Lower lobe of right lung (tissue), 2 donors: Measurements from ENCODE around the gene VSNL1. TPM values are rescaled to one million over a fixed set of nuclear protein-coding genes. Genes with fewer than 3 reads are reported as not detected.

Experiments used
- ATAC-seq, 2 donors: fragments of 200-7000 bp; cut with Tn5 transposase; one replicate each; pipeline ENCODE4 v1.9.1; 2020 to 2022; ENCODE audit warnings: mild to moderate bottlenecking in 2 of 2, moderate library complexity in 2 of 2
- DNase-seq: peaks from one replicate; pipeline ENCODE4 v3.0.0-alpha.2; 2020
- H3K27ac ChIP-seq: fragments of 200-600 bp; one replicate; pipeline ENCODE4 v1.8.0; 2022
- H3K27me3 ChIP-seq: fragments of 200-600 bp; one replicate; pipeline ENCODE4 v1.8.0; 2022; ENCODE audit warnings: low read depth
- H3K36me3 ChIP-seq: fragments of 200-600 bp; one replicate; pipeline ENCODE4 v1.8.0; 2022; ENCODE audit warnings: mild to moderate bottlenecking
- H3K4me1 ChIP-seq: fragments of 200-600 bp; one replicate; pipeline ENCODE4 v1.8.0; 2022
- H3K4me3 ChIP-seq: fragments of 200-600 bp; one replicate; pipeline ENCODE4 v1.8.0; 2022; ENCODE audit warnings: mild to moderate bottlenecking
- H3K9me3 ChIP-seq: fragments of 200-600 bp; one replicate; pipeline ENCODE4 v1.8.0; 2022
- intact Hi-C: fragments of 100-400 bp; cut with DNase I; formaldehyde crosslinking; loops from one replicate; pipeline ENCODE4 v1.11.0; 2022
- total RNA-seq: library from RNA; stranded (reverse); fragmentation: NEBNext Ultra II Directional; extraction: Animal tissue kit (Norgen Biotek cat#: 25700); gene quantifications from one replicate; pipeline ENCODE4 v1.2.1, GENCODE V29; 2021
- TF ChIP-seq, protein P1 (sequence below): fragments of 200-600 bp; IDR thresholded peaks from one replicate; pipeline ENCODE4 v1.8.0; 2022; ENCODE audit warnings: antibody characterized with exemption, mild to moderate bottlenecking
- donor health status: DM: no; HTN: yes; CAD: no; lungs with severe emphysema.

VSNL1 gene
- total RNA-seq, 1 donor from 2014 or later = 1.6 TPM

DNA sequence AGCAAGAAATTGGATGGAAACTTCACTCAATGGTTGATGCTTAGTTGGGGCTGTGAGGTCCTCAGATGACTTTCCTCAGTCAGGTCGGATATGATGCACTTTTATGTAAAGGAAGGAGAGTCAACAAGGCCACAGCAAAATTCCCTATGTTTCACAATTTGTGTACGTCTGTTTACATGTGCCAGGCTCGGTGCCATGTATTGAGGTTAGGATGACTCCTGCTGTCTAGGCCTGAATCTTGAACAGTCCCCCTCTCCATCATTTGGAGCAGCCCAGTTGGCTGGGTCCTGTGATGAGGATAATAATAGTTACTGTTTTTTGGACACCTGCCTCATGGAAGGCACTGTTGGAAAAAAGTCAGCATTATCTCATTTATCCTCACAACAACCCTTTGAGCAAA lies 43.1 kb downstream of the VSNL1 start:
- DNase-seq = no peak
- TF ChIP-seq, protein P1, sequence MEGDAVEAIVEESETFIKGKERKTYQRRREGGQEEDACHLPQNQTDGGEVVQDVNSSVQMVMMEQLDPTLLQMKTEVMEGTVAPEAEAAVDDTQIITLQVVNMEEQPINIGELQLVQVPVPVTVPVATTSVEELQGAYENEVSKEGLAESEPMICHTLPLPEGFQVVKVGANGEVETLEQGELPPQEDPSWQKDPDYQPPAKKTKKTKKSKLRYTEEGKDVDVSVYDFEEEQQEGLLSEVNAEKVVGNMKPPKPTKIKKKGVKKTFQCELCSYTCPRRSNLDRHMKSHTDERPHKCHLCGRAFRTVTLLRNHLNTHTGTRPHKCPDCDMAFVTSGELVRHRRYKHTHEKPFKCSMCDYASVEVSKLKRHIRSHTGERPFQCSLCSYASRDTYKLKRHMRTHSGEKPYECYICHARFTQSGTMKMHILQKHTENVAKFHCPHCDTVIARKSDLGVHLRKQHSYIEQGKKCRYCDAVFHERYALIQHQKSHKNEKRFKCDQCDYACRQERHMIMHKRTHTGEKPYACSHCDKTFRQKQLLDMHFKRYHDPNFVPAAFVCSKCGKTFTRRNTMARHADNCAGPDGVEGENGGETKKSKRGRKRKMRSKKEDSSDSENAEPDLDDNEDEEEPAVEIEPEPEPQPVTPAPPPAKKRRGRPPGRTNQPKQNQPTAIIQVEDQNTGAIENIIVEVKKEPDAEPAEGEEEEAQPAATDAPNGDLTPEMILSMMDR = no peak
- Histone ChIP-seq H3K27me3 (no peaks in the 10 kb centered on the region), H3K36me3 (no peaks in the 10 kb centered on the region), H3K27ac (no peak overlapping the region), H3K9me3 (no peaks in the 10 kb centered on the region), H3K4me1 (no peaks in the 10 kb centered on the region), H3K4me3 (no peak overlapping the region)
- intact Hi-C loops = no loop called here
- ATAC-seq = no peak

DNA sequence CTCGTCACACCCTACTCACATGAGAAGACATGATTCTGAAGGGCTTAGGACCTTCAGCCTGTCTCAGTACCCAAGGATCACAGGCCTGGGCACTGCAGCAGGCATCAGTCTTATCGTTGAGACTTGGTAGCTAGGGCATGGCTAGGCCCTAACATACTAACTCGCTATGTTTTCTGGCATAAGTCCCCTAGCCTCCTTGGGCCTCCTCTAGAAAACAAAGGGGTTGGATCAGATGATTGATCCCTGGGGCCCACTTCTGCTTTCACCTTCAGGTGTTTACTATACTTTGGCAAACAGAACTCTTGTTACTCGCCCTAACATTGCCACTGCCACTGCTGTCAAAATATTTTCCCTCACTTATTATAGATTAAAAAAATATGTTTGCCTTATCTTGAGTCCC lies 44.2 kb downstream of the VSNL1 start:
- no peak for DNase-seq
- Histone ChIP-seq H3K27me3 (no peaks in the 10 kb centered on the region), H3K9me3 (no peaks in the 10 kb centered on the region), H3K36me3 (no peaks in the 10 kb centered on the region), H3K4me3 (no peak overlapping the region), H3K27ac (no peak overlapping the region), H3K4me1 (no peaks in the 10 kb centered on the region)
- no peak for ATAC-seq
- TF ChIP-seq, protein P1 = no peak
- intact Hi-C loops = no loop called here

DNA sequence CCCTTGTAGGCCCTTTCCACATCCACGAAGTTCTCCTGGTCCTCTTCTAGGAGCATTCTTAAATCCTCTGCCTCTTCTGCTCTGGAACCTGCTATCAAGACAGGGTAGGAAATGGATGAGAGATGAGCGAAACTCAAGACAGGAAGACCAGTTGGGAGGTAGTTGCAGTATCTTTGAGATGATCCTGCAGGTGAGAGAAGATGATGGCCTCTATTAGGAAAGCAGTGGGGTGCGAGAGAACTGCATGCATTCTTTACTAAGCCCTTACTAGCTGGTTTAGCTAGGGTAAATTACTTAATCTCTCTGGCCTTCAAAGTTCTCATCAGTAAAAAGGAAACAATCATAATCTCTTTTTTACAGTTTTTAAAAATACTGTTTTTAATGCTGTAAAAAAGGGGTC lies 47.0 kb downstream of the VSNL1 start:
- no peak overlapping the region for H3K27ac ChIP-seq
- DNase-seq (no peak), ATAC-seq (no peak)
- H3K4me1 ChIP-seq = no peaks in the 10 kb centered on the region
- no peak overlapping the region for H3K4me3 ChIP-seq
- H3K36me3 ChIP-seq = no peaks in the 10 kb centered on the region
- intact Hi-C loops = no loop called here
- no peaks in the 10 kb centered on the region for H3K9me3 ChIP-seq
- TF ChIP-seq, protein P1 = no peak
- H3K27me3 ChIP-seq = no peaks in the 10 kb centered on the region

DNA sequence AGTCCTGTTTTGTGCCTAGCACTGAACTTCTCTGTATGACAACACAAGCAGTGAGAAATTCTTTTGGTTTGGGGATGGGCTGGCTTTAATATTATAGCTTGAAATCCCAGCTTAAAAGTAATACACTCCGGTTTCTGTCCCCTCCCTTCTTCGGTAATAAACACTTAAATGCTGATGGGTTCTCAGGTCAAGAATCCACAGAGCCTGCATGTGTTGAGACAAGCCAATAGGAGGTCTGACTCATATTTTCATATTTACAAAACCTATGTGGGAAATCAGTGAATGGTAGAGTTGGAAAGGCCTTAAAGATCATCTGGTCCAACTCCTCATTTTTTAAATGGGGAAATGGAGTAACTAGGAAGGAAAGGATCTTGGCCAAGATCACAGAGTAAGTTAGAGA lies 47.5 kb downstream of the VSNL1 start:
- no peak for DNase-seq
- no peaks in the 10 kb centered on the region for H3K27me3 ChIP-seq
- intact Hi-C loops = no loop called here
- H3K27ac ChIP-seq = no peak overlapping the region
- no peak overlapping the region for H3K4me3 ChIP-seq
- TF ChIP-seq, protein P1 = no peak
- H3K9me3 ChIP-seq = no peaks in the 10 kb centered on the region
- ATAC-seq = no peak
- H3K36me3 ChIP-seq = no peaks in the 10 kb centered on the region
- no peaks in the 10 kb centered on the region for H3K4me1 ChIP-seq

DNA sequence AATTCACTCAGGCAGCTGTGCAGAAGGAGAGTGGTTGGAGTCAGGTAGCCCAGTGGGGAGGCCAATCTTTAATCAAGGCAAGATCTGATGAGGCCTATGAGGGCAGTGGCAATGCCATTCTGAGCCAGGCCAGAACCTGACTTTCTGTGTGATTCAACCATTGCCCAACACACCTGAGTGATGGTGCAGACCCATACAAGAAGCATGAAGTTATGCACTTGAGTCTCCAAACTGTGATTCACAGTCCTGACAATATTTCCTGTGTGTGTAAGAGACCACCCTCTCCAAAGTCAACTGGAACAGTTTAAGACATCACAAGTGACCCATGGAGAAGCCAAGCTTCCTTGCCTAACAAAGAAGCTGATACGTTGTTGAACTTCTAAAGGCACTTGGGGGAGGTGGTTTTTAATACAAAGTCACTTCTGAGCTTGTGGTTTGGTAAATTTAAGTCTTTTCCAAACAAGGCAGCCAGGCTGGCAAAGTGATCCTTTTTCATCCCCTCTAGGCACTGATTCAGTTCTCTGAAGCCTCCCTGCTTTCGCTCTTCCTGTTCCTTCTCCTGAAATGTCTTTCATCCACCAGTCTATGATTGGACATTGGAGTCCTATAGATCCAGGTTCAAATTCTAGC lies 49.0 kb downstream of the VSNL1 start:
- H3K27ac ChIP-seq = no peak overlapping the region
- DNase-seq = no peak
- H3K4me1 ChIP-seq = peaks cover 8% of the 10 kb centered on the region
- H3K36me3 ChIP-seq = no peaks in the 10 kb centered on the region
- intact Hi-C loops = no loop called here
- no peaks in the 10 kb centered on the region for H3K9me3 ChIP-seq
- no peak for ATAC-seq
- TF ChIP-seq, protein P1 = no peak
- H3K27me3 ChIP-seq = no peaks in the 10 kb centered on the region
- H3K4me3 ChIP-seq = no peak overlapping the region
